Upper lobe of left lung (tissue), 6 donors: ENCODE data around the gene ANKRD63. TPM values are rescaled to one million over a fixed set of nuclear protein-coding genes. Genes with fewer than 3 reads are reported as not detected.

Source experiments
- ATAC-seq, 2 donors: fragments of 200-7000 bp; cut with Tn5 transposase; one replicate each; pipeline ENCODE4 v1.9.1; 2022; ENCODE audit warnings: mild to moderate bottlenecking in 2 of 2, moderate library complexity in 2 of 2; ENCODE audit not compliant: low FRiP score in 2 of 2
- DNase-seq, 2 donors: peaks; one replicate each; pipeline ENCODE4 v3.0.0-alpha.2; 2019 to 2020
- H3K27ac ChIP-seq, 4 donors: fragments of 200-600 bp; sonication (generic); one replicate each; pipeline ENCODE4 v1.5.1; 2016 to 2019
- H3K27me3 ChIP-seq, 4 donors: fragments of 200-600 bp; sonication (generic); one replicate each; pipeline ENCODE4 v1.5.1; 2017 to 2019
- H3K36me3 ChIP-seq, 4 donors: fragments of 200-600 bp; sonication (generic); one replicate each; pipeline ENCODE4 v1.5.1; 2016 to 2019
- H3K4me1 ChIP-seq, 4 donors: fragments of 200-600 bp; sonication (generic); one replicate each; pipeline ENCODE4 v1.5.1; 2018 to 2019
- H3K4me3 ChIP-seq, 4 donors: fragments of 200-600 bp; sonication (generic); one replicate each; pipeline ENCODE4 v1.5.1; 2017 to 2019; ENCODE audit warnings: mild to moderate bottlenecking in 2 of 4, moderate library complexity in 1 of 4
- H3K9me3 ChIP-seq, 4 donors: fragments of 200-600 bp; sonication (generic); one replicate each; pipeline ENCODE4 v1.5.1; 2018 to 2019
- EP300 ChIP-seq, 4 donors: sonication (generic); formaldehyde crosslinking; IDR thresholded peaks; one replicate each; pipeline ENCODE4 v1.5.1; 2017; ENCODE audit warnings: antibody characterized with exemption in 4 of 4, control low read depth in 2 of 4
- POLR2A ChIP-seq, 4 donors: fragments of 450-650 bp; IDR thresholded peaks; one replicate each; pipeline ENCODE4 v1.5.1; 2016 to 2017; ENCODE audit warnings: antibody characterized with exemption in 4 of 4, mild to moderate bottlenecking in 2 of 4
- POLR2AphosphoS5 ChIP-seq, 2 donors: sonication (generic); formaldehyde crosslinking; IDR thresholded peaks; one replicate each; pipeline ENCODE4 v1.5.1; 2017; ENCODE audit warnings: antibody characterized with exemption in 2 of 2
- WGBS, 2 donors: methylation state at CpG; one replicate each; pipeline ENCODE4 v1.1.5; 2017 to 2018; 5-methylcytosine and 5-hydroxymethylcytosine counted together
- total RNA-seq, 6 donors: library from RNA; depleted of rRNA in 4 of 6; stranded (reverse); fragments of >200 nt in 4 of 6; gene quantifications; one replicate each; pipeline versions ENCODE4 v1.1.0 to v1.2.1, GENCODE V29; 2016 to 2021
- TF ChIP-seq, protein P1 (sequence below), 6 experiments: fragments of 450-650 bp in 4 of 6; fragments of 200-600 bp in 2 of 6; sonication (generic) in 2 of 6; IDR thresholded peaks; one replicate each; pipeline ENCODE4 v1.5.1; 2016 to 2019; ENCODE audit warnings: antibody characterized with exemption in 6 of 6
- donor health status: DM: no; HTN: no; CAD: no; lungs with moderate emphysema.
- donor health status: DM: no; HTN: yes; CAD: no; lungs with severe emphysema.

Gene ANKRD63
- total RNA-seq, 6 donors from 2014 or later, result 5.2 TPM; not detected in 5

DNA sequence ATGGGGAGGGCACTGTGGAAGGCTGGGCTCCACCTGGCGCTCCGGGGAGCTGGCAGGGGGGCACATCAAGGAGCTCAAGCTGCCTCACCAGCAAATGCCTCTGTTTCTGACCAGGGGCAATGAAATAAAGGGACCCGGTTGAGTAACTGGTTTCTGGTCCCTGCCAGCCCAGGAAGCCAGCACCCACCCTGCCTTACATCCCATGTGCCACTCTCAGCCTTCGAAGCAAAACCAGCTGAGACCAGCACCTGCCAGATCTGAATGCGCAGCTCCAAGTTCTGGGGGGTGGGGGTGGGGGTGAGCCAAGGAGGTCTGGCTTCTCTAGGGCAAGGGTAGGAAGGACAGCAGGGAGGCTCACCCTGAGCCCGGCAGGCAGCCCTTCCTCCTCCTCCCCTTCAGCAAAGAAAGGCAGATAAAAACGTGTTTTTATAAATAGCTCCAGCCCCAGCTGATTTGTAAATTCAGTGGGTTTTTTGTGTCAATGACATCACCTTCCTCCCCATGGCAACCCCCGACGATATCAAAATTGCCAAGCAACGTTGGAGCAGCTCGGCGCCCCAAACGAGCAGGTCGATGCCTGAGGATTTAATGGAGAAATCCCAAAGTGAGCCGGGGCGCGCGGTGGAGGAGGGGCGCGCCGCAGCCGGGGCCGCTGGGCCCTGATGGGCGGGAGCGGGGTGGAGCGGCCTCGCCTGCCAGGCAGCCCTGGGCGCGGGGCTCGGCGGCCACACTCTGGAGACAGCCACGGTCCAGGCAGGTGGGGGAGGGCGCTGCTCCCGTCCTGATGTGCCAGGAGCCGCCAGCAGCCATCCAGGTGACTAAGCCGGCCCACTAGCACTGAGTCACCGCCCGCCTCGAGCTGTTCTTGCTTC is 44.1 kb downstream of the ANKRD63 start, which contains the start of gene PAK6:
PAK6 (plus strand) TSS at position 532 of the 872 bp plus-strand sequence. CDS start 25,723 bp downstream, outside the sequence.
- no peak within 1 kb of the TSS for H3K27ac ChIP-seq
- TF ChIP-seq POLR2A (IDR thresholded peaks at IDR 0.05) (no peak), EP300 (IDR thresholded peaks at IDR 0.05) (no peak), POLR2AphosphoS5 (IDR thresholded peaks at IDR 0.05) (no peak)
- TF ChIP-seq, protein P1, sequence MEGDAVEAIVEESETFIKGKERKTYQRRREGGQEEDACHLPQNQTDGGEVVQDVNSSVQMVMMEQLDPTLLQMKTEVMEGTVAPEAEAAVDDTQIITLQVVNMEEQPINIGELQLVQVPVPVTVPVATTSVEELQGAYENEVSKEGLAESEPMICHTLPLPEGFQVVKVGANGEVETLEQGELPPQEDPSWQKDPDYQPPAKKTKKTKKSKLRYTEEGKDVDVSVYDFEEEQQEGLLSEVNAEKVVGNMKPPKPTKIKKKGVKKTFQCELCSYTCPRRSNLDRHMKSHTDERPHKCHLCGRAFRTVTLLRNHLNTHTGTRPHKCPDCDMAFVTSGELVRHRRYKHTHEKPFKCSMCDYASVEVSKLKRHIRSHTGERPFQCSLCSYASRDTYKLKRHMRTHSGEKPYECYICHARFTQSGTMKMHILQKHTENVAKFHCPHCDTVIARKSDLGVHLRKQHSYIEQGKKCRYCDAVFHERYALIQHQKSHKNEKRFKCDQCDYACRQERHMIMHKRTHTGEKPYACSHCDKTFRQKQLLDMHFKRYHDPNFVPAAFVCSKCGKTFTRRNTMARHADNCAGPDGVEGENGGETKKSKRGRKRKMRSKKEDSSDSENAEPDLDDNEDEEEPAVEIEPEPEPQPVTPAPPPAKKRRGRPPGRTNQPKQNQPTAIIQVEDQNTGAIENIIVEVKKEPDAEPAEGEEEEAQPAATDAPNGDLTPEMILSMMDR (IDR thresholded peaks at IDR 0.05), result no peak
- 10 to 11% methylated on average over 17 to 29 of the region's 39 CpGs for WGBS, 2 donors

DNA sequence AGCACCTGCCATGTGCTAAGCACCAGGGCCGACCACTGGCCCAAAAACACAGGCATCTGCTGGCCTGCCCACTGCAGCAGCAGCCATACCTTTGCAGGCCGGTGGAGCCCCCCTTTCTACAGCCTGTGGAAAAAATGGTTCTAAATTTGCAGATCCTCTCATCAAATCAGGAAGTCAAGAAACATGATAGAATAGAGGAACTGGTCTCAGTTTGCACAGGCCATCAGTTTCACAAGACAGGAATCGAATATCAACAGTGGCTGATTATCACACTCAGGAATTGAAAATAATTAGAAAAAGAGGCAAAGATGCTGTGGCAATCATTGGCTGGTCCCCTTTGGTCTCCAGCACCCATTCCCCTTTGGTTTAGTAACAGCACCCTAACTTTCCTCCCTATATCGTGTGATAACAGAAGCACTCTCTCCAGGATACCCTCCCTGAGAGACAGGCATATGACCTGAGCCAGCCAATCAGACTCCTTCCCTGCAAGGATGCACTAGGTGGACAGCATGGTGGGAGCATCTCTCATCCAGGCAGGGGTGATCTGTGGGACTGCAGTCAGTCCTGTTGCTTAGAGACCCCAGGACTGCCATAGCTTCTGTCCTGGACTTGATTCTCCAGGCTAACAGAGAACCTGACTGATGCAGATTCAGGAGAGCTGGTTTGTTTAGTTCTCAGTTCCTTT is 47.5 kb downstream of the ANKRD63 start:
- H3K27me3 ChIP-seq, result no peaks in the 10 kb centered on the region
- H3K27ac ChIP-seq, result peak overlapping the region in 2 of 4 donors; percentile 7 to 56
- no peak for TF ChIP-seq EP300 (IDR thresholded peaks at IDR 0.05)
- ATAC-seq, result peak in 1 of 2 donors; percentile 56
- H3K4me1 ChIP-seq, result peaks cover 8 to 19% (median 13%) of the 10 kb centered on the region in 4 donors
- H3K4me3 ChIP-seq, result no peak overlapping the region
- no peaks in the 10 kb centered on the region for H3K36me3 ChIP-seq
- no peaks in the 10 kb centered on the region for H3K9me3 ChIP-seq
- WGBS, 2 donors, result 72 to 76% methylated on average over 2 to 4 of the region's 4 CpGs
- DNase-seq, result no peak

More for the DNA sequence above, 44.1 kb downstream of the ANKRD63 start, which contains the start of gene PAK6:
- peak; percentile 83 to 88 for DNase-seq
- no peaks in the 10 kb centered on the region for H3K36me3 ChIP-seq
- ATAC-seq, result peak; percentile 62 to 65
- peaks cover 8 to 16% (median 11%) of the 10 kb centered on the region in 4 donors for H3K4me1 ChIP-seq
- H3K9me3 ChIP-seq, result no peaks in the 10 kb centered on the region
- peak within 1 kb of the TSS in 3 of 4 donors; percentile 10 to 38 (median 37) for H3K4me3 ChIP-seq
- H3K27me3 ChIP-seq, result no peaks in the 10 kb centered on the region

DNA sequence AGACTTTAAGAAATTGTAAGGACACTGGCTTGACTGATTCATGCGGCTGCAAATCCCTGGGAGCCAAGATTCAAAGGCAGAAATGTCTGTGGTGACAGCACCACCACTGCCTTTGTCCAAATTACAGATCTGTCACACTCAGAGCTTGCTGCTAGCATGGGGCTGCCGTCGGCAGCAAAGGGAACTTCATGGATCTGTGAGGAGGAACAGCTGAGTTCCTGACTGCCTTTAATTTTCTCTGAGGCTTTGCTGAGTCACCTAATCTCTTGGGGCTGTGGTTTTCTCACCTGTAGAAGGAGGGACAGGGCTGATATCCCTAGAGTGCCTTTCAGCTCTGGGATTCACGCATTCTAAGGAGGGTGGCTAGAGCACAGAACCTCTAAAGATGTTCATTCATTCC is 48.1 kb downstream of the ANKRD63 start:
- peak overlapping the region in 2 of 4 donors; percentile 7 to 56 for H3K27ac ChIP-seq
- ATAC-seq (peak in 1 of 2 donors; percentile 20), DNase-seq (no peak)
- no peak overlapping the region for H3K4me3 ChIP-seq
- peaks cover 8 to 19% (median 13%) of the 10 kb centered on the region in 4 donors for H3K4me1 ChIP-seq
- 69 to 71% methylated on average over 3 to 4 of the region's 4 CpGs for WGBS, 2 donors
- no peaks in the 10 kb centered on the region for H3K36me3 ChIP-seq
- no peaks in the 10 kb centered on the region for H3K27me3 ChIP-seq
- no peaks in the 10 kb centered on the region for H3K9me3 ChIP-seq
- TF ChIP-seq, protein P1 (IDR thresholded peaks at IDR 0.05), result no peak
- TF ChIP-seq EP300 (IDR thresholded peaks at IDR 0.05), result no peak
- no peak for TF ChIP-seq POLR2A (IDR thresholded peaks at IDR 0.05)
- no peak for TF ChIP-seq POLR2AphosphoS5 (IDR thresholded peaks at IDR 0.05)

DNA sequence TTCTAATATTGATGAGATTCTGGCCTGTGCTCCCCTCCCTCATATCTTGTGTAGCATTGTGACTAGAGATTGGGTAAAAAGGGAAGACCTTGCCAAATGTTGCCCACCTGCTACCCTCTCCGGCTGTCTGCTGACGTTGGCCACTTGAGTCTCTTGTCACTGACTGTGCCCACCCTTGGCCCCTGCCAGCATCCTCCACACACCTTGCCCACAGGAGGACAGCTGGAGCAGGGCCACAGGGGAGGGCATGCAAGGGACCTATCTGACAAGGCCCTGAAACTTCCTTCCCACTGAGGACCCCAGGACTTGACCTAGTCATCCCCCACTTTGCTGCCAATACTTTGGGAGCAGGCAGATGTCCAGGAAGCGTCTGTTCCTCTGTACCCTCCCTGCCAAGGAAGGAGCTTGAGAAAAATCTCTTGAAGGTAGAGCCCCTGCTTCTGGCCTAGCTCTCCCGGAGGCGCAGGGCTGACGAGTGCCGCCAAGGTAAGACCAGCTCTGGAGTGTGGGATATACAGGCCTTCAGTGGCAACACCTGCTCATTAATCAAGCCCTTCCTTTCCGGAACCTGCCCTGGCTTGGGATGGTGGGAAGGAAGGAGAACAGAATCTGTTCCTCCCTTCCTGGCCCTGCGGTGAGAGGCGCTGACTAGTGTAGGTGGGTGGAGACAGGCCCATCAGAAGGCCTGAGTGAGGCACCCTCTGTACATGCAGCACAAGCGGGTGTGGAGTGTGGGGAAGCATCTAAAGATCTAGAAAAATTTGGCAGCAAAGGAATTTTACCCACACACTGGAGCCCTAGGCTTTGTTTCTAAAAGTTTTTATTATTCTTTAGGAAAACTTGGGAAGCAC is 48.9 kb downstream of the ANKRD63 start:
- TF ChIP-seq EP300 (IDR thresholded peaks at IDR 0.05), result no peak
- no peak for TF ChIP-seq POLR2A (IDR thresholded peaks at IDR 0.05)
- no peak for TF ChIP-seq POLR2AphosphoS5 (IDR thresholded peaks at IDR 0.05)
- TF ChIP-seq, protein P1 (IDR thresholded peaks at IDR 0.05), result no peak
- H3K27ac ChIP-seq, result no peak overlapping the region

More for the DNA sequence above, 48.9 kb downstream of the ANKRD63 start:
- H3K4me1 ChIP-seq, result peaks cover 5 to 12% (median 7%) of the 10 kb centered on the region in 4 donors
- no peaks in the 10 kb centered on the region for H3K36me3 ChIP-seq
- 88 to 96% methylated on average over 5 to 11 of the region's 11 CpGs for WGBS, 2 donors
- H3K4me3 ChIP-seq, result no peak overlapping the region
- H3K27me3 ChIP-seq, result no peaks in the 10 kb centered on the region
- no peaks in the 10 kb centered on the region for H3K9me3 ChIP-seq
- ATAC-seq, result peak in 1 of 2 donors; percentile 35
- DNase-seq, result no peak
